Measurements from ENCODE around the gene PLAA.
A peak's percentile ranks its signal among the peaks of the same experiment; 100 is the strongest.
"Not testable (repeated sequence)": the region's sequence is repeated elsewhere in the genome, so short reads cannot be mapped to it uniquely, and the experiment has no call there.

PLAA gene

DNA sequence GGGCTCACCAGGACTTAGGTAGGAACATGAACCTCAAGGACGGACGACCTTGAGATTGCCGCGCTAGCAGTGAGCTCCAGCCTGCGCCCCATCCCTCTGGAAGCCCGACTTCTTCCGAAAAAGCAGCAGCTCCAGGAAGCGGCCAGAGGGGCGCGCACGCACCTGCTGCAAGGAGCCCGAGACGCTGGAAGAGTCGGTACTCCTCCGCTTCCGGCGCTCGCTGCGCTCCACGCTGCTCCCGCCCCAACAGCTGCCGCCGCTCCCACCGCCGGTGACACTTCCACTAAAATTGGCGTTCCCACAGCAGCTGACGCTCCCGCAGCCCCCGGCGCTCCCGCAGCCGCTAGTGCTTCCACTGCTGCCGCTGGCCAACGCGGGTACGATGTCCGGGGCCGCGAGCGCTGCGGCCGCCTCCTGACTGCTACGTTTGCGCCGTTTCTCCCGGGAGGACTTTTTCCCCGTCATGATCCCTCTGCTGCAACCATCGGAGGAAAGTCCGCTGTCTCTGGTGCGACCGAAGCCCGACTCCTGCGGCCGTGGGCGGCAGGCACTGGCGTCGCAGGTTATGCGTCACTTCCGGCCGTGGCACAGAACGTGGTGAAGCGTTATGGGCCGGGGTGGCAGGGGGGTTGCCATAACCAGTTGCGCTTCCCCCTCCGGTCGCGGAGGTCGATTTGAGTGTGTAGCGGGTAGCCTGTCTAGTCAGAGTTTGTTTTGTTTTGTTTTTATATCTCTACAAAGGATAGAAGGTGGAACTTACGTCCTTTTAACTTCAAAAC, 54.6 kb downstream of the PLAA start, which contains the start of gene CAAP1:
TSS of gene CAAP1 (minus strand) at position 552 of the 779 bp plus-strand sequence. CDS start at position 465, 87 bp downstream.
- H3K27ac ChIP-seq = peak within 1 kb of the TSS; percentile 93
- TF ChIP-seq, protein P1, sequence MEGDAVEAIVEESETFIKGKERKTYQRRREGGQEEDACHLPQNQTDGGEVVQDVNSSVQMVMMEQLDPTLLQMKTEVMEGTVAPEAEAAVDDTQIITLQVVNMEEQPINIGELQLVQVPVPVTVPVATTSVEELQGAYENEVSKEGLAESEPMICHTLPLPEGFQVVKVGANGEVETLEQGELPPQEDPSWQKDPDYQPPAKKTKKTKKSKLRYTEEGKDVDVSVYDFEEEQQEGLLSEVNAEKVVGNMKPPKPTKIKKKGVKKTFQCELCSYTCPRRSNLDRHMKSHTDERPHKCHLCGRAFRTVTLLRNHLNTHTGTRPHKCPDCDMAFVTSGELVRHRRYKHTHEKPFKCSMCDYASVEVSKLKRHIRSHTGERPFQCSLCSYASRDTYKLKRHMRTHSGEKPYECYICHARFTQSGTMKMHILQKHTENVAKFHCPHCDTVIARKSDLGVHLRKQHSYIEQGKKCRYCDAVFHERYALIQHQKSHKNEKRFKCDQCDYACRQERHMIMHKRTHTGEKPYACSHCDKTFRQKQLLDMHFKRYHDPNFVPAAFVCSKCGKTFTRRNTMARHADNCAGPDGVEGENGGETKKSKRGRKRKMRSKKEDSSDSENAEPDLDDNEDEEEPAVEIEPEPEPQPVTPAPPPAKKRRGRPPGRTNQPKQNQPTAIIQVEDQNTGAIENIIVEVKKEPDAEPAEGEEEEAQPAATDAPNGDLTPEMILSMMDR (conservative IDR thresholded peaks at IDR 0.05) = peak; percentile 74
- no peak for TF ChIP-seq ZFX (IDR thresholded peaks at IDR 0.05)

DNA sequence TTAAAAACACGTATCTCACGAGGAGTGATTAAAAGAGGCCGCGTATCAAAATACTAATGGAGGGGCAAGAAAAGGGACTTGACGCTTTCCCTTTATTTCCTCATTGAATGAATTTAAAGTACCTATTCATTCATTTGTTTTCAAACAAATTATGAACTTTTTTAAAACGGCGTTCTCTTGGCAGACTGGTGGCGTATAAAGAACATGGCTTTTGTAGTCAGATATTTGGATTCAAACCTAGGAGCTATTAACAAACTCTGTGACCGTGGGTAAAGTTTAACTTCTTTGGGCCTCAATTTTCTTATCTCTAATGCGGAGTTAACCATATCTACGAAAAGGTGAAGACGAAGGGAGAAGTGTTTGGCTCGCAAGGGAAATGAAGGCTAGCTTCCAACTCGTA, 55.3 kb downstream of the PLAA start:
- peak overlapping the region; percentile 93 for H3K27ac ChIP-seq
- no peak for TF ChIP-seq ZFX (IDR thresholded peaks at IDR 0.05)
- TF ChIP-seq, protein P1 (conservative IDR thresholded peaks at IDR 0.05) = no peak

DNA sequence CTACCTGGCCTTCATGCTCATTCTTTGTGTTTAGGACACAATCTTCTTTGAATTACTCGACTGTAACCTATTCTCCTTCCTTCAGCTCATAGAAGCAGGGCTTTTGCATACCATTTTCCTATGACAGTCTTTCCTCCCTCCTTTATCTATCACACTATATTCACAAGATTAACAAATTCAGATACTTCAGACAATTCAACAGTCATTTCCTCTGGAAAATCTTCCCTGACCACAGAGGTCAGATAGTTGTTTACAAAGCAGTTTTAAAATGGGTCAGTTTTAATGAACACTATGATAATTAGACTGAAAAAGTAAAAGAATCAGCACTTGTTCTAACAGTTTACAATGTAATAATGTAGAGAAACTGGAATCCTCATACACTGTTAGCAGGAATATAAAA, 58.8 kb downstream of the PLAA start:
- H3K27ac ChIP-seq = no peak overlapping the region
- no peak for TF ChIP-seq ZFX (IDR thresholded peaks at IDR 0.05)
- TF ChIP-seq, protein P1 (conservative IDR thresholded peaks at IDR 0.05) = no peak

DNA sequence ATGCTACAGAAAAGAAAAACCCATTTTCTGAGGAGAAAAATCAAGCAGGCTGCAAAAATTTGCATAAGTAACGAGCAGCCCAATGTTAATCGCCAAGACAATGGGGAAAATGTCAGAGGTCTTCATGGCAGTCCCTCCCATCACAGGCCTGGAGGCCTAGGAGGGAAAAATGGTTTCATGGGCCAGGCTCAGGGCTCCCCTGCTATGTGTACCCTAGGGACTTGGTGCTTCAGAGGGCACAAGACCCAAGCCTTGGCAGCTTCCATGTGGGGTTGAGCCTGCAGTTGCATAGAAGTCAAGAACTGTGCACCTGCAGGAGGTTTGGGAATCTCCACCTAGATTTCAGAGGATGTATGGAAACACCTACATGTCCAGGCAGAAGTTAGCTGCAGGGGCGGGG, 64.9 kb downstream of the PLAA start:
- TF ChIP-seq, protein P1 (conservative IDR thresholded peaks at IDR 0.05) = no peak
- TF ChIP-seq ZFX (IDR thresholded peaks at IDR 0.05) = no peak
- H3K27ac ChIP-seq = no peak overlapping the region

DNA sequence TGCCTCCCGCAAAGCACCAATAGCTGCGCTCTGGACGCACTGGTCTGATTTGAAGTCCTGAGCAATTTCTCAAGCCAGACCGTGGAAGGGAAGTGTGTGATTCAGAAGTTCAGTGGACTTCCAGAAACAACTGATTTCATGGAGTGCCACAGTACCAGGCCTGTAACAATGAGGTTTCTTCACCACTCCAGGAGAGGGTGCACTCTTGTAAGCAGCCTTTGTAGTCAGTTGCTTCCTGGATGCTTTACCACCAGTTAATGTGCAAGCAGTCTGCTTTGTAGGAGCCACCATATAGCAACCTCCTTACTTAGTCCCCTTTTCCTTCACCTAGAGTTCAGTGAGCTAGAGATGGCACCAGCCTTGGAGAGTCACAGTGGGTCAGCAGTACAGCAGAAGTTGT, 66.8 kb downstream of the PLAA start:
- no peak for TF ChIP-seq ZFX (IDR thresholded peaks at IDR 0.05)
- TF ChIP-seq, protein P1 (conservative IDR thresholded peaks at IDR 0.05) = no peak
- H3K27ac ChIP-seq = no peak overlapping the region

DNA sequence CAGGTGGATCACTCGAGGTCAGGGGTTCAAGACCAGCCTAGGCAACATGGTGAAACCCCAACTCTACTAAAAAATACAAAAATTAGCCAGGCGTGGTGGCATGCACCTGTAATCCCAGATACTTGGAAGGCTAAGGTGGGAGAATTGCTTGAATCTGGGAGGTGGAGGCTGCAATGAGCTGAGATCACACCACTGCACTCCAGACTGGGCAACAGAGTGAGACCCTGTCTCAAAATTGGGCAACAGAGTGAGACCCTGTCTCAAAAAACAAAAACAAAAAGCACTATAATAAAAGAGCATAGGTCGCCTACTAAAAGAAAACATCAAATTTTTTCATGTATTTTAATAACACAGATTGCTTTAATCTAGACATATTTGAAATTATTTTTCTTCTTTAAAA, 71.9 kb downstream of the PLAA start:
- not testable (repeated sequence) for H3K27ac ChIP-seq

DNA sequence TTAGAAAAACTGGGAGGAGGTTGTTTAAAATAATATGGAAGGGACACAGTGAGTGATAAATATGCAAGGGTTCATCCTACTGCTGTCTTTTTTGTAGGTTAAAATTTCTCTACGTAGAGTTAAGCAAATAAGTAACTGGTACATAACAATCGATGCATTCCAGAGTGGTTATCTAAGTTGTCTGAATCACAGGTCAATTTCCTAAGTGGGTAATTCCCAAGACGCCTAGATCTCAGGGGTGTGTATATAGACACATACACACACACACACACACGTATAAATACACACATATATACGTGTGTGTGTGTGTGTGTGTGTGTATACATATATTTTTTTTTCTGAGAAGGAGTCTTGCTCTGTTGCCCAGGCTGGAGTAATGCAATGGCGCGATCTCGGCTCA, 76.8 kb downstream of the PLAA start:
- TF ChIP-seq ZFX (IDR thresholded peaks at IDR 0.05) = no peak
- TF ChIP-seq, protein P1 (conservative IDR thresholded peaks at IDR 0.05) = no peak

DNA sequence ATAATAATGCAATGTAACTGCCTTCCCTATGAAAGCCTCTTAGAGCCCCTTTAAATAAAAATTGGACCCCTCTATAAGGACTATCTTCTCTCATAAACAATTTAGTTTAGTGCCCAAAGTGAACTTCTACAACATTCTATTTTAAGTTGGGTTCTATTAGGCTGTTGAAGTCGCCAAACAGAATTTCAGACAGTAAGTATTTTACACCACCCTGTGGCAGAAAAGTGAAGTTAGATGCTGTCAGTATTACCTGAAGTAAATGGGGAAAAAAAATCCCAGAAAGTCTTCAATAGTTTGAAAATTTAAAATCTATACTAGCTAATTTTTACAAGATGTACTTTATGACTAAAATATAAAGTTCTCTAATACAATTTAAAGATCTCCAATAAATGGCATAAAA, 84.0 kb downstream of the PLAA start:
- H3K27ac ChIP-seq = no peak overlapping the region
- TF ChIP-seq ZFX (IDR thresholded peaks at IDR 0.05) = no peak
- TF ChIP-seq, protein P1 (conservative IDR thresholded peaks at IDR 0.05) = peak; percentile 62

More for the DNA sequence above, 76.8 kb downstream of the PLAA start:
- no peak overlapping the region for H3K27ac ChIP-seq

All from C4-2B (cell line).